IPS-18c (cell line): Measurements from ENCODE around the gene GPR39.

Experiments
- H3K4me3 ChIP-seq: 2 replicates; pipeline ENCODE4 v1.7.0; 2013; ENCODE audit warnings: low read depth, mild to moderate bottlenecking, low read length, moderate library complexity; ENCODE audit not compliant: insufficient read depth
- H3K9me3 ChIP-seq: one replicate; pipeline ENCODE4 v1.6.1; 2013; ENCODE audit warnings: mild to moderate bottlenecking, low read length, moderate library complexity; ENCODE audit not compliant: control insufficient read depth, insufficient read depth

GPR39 gene

GRCh38 chr2:132623096-132623839, 206.7 kb downstream of the GPR39 start:
- Histone ChIP-seq H3K9me3 (no peaks in the 10 kb centered on the region), H3K4me3 (no peak overlapping the region)

GRCh38 chr2:132627536-132627935, 210.9 kb downstream of the GPR39 start:
- H3K4me3 ChIP-seq = no peak overlapping the region

DNA sequence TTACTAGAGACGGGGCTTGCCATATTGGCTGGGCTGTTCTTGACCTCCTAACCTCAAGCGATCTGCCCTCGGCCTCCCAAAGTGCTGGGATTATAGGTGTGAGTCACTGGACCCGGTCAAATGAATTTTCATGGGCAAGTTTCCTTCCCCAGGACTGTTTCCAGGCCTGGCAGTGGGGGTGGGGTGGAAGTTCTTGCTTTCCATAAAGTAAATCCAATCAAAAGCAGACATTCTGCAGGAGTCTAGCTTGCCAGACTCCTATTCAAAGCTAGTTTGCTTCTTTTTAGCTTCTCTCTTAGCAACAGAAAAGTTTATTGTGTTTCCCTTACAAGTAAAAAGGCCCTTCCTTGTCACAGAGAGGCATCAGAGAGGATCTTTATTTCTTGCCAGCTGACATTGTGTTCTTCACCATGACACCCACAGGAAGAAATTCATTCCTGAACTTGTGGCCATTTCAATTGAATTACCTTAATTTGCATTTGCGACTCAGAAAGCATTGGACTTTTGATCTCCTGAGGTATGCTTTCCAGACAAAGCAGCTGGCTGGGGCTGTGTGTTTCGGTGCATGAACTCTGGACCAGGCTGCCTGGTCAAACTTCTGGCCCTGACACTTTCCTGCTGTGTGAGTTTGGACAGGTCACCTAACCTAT, 215.5 kb downstream of the GPR39 start:
- Histone ChIP-seq H3K4me3 (no peak overlapping the region), H3K9me3 (no peaks in the 10 kb centered on the region)

More at GRCh38 chr2:132627536-132627935, 210.9 kb downstream of the GPR39 start:
- no peaks in the 10 kb centered on the region for H3K9me3 ChIP-seq

DNA sequence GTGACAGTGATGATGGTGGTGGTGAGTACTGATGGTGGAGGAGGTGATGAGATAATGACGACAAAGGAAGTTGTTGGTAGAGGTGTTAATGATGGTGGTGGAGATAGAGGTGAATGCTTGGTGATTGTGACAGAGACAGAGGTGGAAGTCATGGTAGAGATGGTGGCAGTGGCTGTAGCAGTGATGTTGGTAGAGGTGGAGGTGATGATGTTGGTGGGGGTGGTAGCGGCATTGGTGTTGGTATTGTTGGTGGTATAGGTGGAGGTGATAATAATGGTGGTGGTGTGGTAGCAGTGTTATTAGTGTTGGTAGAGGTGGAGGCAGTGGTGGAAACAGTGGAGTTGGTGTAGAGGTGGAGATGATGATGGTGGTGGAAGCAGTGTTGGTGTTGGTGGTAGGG, 217.0 kb downstream of the GPR39 start:
- no peak overlapping the region for H3K4me3 ChIP-seq
- H3K9me3 ChIP-seq = no peaks in the 10 kb centered on the region

DNA sequence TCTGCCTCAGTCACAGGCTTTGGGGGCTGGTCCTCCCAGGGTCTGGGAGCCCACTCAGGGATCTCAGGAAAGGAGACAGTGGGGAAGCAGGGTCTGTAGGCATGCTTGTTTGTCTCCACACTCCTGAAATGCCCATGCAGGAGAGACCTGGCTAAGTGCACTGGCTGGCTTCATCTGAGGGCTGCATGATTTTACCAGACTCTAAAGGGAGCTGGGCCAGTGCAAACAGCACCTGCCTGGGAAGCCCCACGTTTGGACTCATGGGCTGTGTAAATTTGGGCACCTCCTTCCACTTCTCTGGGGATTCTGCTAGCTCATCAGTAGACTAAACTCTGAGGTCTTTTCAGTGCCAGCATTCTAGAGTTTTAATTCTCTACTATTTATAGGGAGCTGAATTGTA, 219.7 kb downstream of the GPR39 start:
- Histone ChIP-seq H3K4me3 (no peak overlapping the region), H3K9me3 (no peaks in the 10 kb centered on the region)

DNA sequence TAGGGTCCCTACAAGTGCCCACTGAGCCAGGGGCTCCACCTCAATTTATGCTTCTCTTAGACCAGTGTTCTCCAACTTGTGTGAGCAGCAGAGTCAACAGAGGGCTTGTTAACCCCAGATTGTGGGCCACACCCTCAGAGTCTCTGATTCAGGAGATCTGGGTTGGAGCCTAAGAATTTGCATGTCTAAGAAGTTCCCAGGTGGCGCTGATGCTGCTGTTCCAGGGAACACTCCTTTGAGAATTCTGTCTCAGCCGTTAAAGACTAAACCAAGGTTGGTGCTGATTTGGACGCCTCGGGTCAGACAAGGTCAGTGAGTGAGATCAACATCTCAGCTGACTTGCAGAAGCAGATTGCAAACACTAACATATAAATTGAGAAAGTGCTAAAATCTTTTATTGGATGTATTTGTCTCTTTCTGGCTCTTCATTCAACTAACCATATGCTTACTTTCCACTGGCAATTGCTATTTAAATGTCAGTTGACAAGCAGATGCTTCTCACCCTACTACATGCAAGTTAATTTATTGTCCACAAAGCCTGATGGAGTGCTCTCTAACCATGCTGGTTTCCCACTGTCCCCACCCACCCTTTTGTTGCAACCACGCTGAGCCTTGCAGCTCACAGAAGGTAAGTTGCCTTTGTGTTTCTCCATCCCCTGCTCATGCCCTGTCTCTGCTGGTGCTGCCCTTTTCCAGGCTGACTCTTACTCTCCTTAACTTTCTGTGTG, 221.9 kb downstream of the GPR39 start:
- Histone ChIP-seq H3K9me3 (no peaks in the 10 kb centered on the region), H3K4me3 (no peak overlapping the region)

DNA sequence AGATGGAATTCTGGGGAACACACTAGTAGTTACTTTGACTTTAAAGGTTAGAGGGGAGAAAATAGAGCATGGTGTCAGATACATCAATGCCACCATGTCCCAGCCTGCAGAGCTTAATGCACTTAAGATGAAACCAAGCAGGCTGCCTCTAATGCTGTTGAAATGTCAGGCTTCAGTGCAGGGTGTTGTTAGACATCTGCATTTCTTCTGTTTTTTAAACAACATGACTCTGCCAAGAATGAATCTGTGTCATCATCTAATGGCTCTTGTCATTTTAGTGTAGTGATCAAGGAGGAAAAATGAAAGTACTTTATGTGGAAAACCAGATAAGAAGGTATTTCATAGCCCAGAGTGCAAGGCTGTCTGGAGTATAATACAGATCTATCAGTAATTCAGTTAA, 223.5 kb downstream of the GPR39 start:
- H3K4me3 ChIP-seq = no peak overlapping the region
- H3K9me3 ChIP-seq = no peaks in the 10 kb centered on the region

- Histone ChIP-seq H3K4me3 (no peak overlapping the region), H3K9me3 (no peaks in the 10 kb centered on the region)
Measured at GRCh38 chr2:132641819-132642218, 225.2 kb downstream of the GPR39 start.

GRCh38 chr2:132642415-132642814, 225.8 kb downstream of the GPR39 start:
- H3K9me3 ChIP-seq = no peaks in the 10 kb centered on the region
- H3K4me3 ChIP-seq = no peak overlapping the region

- Histone ChIP-seq H3K4me3 (no peak overlapping the region), H3K9me3 (no peaks in the 10 kb centered on the region)
Measured at GRCh38 chr2:132645176-132645575, 228.6 kb downstream of the GPR39 start.

GRCh38 chr2:132645722-132646539, 229.3 kb downstream of the GPR39 start:
- H3K4me3 ChIP-seq = no peak overlapping the region
- H3K9me3 ChIP-seq = no peaks in the 10 kb centered on the region

DNA sequence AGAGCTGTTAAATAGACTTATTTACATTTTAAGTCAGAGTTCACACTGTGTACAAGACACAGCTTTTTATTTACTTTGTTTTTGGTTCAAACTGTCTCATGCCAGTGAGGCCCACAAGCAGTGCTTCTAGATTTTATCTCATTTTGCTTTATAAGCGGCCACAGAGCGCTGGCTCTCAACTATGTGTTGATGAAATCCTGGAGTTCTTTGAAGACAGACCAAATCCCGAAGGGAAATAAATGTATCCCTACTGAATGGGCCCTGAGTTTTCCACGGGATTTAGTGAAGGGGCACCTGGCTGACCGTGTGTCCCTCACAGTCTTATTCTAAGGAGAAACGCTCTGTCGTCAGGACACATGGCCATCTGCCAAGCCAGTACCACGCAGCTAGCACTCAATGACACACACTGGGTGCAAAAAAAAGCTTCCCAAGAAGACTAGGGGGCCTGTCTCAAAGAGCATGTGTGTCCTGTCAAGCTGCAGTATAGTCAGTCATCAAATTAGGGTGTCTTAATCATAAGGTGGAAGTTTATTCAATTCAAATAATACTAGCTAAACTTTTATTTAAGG, 230.0 kb downstream of the GPR39 start:
- Histone ChIP-seq H3K4me3 (no peak overlapping the region), H3K9me3 (no peaks in the 10 kb centered on the region)

DNA sequence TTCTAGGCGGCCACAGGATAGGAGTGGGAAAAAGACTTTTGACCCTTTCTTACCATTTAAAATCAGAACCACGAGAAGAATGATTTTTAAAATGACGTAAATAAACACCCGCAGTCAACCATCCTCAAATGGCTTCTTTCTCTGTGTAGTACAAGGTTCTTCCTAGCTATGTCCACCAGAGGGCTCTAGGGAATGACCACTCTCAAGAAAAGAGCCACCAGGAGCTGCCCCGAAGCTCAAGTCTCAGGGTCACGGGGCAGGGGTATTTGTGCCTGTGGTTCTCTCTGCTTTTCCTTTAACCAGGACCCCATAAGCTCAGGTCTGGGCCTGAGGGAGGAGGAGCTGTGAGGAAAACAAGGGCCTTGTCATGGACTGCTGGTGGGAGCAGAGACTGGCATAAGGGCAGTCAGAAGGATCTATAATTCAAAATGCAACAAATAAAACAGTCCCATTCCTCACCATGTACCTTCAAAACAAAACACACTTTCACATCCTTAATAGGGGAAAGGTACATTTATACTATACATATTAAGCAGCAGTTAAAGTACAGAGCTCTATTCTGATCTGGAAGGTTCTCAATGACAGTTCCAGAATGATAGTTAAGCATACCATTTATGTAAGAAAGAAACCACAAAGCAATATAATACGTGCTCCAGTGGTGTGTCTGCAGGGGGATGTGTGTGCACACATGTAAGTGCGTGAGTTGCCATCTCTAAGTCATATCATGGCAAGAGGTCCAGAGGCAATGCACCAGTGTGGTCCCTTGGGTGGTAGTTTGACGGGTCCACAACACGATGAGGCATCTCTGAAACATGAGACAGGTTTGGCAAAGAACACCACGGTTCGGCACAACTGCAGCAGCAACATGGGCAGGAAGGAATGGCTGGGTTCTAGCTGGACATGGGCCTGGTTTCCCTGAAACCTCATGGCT, 234.8 kb downstream of the GPR39 start:
- no peaks in the 10 kb centered on the region for H3K9me3 ChIP-seq
- H3K4me3 ChIP-seq = no peak overlapping the region

GRCh38 chr2:132652474-132652873, 235.9 kb downstream of the GPR39 start:
- Histone ChIP-seq H3K4me3 (no peak overlapping the region), H3K9me3 (no peaks in the 10 kb centered on the region)

DNA sequence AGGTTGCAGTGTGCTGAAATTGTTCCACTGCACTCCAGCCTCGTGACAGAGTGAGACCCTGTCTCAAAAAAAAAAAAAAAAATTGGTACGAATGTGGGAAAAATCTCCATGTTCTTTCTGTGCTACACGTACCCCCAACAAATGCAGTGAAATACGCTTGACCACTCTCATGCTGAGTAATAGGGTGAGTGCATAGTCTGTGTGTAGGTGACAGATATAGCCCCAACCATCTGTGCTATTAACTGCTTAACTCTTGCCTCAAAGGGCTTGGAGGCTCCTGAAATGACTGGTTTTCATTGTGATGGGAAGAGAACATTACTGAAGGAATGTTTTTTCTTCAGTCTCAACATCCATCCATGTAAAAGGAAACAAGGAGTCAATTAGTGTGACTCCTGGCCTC, 237.7 kb downstream of the GPR39 start:
- no peaks in the 10 kb centered on the region for H3K9me3 ChIP-seq

DNA sequence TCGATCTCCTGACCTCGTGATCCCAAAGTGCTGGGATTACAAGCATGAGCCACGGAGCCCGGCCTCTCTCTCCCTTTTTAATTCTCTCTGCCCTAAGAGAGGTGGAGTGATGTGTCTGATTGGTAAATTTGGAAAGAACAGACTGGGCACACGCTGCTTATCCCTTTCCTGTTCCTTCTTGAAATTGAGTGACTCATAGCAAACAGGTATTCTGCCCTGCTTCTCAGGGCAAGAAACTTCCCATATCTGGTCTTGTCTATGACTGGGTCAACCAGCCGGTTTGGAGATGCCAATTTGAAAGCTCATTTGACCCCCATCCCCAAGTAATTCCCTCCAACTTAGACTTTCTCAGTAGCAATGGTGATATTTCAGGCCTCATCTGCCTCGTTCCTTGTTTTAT, 238.4 kb downstream of the GPR39 start:
- no peaks in the 10 kb centered on the region for H3K9me3 ChIP-seq
- no peak overlapping the region for H3K4me3 ChIP-seq

More for the DNA sequence above, 237.7 kb downstream of the GPR39 start:
- H3K4me3 ChIP-seq = no peak overlapping the region
